ENCODE results near the gene LTBP2.

- TF ChIP-seq EGR1 (IDR thresholded peaks at IDR 0.05; ENCODE audit: low read depth) (no peak), POLR2AphosphoS5 (IDR thresholded peaks at IDR 0.05; ENCODE audit: low read depth, low read length) (no peak), CTCF (IDR thresholded peaks at IDR 0.05 in 2 of 3, conservative IDR thresholded peaks at IDR 0.05 in 1 of 3; ENCODE audit: borderline replicate concordance in 1 of 3, insufficient read depth in 1 of 3, low read depth in 2 of 3, low read length in 2 of 3) (no peak), EZH2phosphoT487 (IDR thresholded peaks at IDR 0.05; ENCODE audit: borderline replicate concordance) (no peak), POLR2A (IDR thresholded peaks at IDR 0.05; ENCODE audit: borderline replicate concordance, extremely low read depth, insufficient read depth, insufficient read length) (no peak), SIN3A (IDR thresholded peaks at IDR 0.05; ENCODE audit: low read depth) (no peak), MAX (IDR thresholded peaks at IDR 0.05) (no peak)
Measured at GRCh38 chr14:74656964-74657363, 44.9 kb upstream of the LTBP2 start.
